Vagina (tissue), 2 donors: ENCODE results near the gene RFX1.

Source experiments
- POLR2A ChIP-seq, 2 donors: fragments of 450-650 bp; IDR thresholded peaks; one replicate each; pipeline ENCODE4 v1.6.1; 2017; ENCODE audit warnings: antibody characterized with exemption in 2 of 2, mild to moderate bottlenecking in 2 of 2, moderate library complexity in 2 of 2
- POLR2AphosphoS5 ChIP-seq, 2 donors: sonication (generic); formaldehyde crosslinking; IDR thresholded peaks; one replicate each; pipeline ENCODE4 v1.9.0; 2017; ENCODE audit warnings: antibody characterized with exemption in 2 of 2, mild to moderate bottlenecking in 2 of 2, low read depth in 1 of 2; ENCODE audit not compliant: insufficient read depth in 1 of 2
- TF ChIP-seq, protein P1 (sequence below), 3 experiments: fragments of 450-650 bp in 2 of 3; fragments of 200-600 bp in 1 of 3; sonication (generic) in 1 of 3; IDR thresholded peaks; one replicate each; pipeline ENCODE4 v1.5.1; 2017 to 2019; ENCODE audit warnings: antibody characterized with exemption in 3 of 3, mild to moderate bottlenecking in 2 of 3, moderate library complexity in 2 of 3

- TF ChIP-seq, protein P1, sequence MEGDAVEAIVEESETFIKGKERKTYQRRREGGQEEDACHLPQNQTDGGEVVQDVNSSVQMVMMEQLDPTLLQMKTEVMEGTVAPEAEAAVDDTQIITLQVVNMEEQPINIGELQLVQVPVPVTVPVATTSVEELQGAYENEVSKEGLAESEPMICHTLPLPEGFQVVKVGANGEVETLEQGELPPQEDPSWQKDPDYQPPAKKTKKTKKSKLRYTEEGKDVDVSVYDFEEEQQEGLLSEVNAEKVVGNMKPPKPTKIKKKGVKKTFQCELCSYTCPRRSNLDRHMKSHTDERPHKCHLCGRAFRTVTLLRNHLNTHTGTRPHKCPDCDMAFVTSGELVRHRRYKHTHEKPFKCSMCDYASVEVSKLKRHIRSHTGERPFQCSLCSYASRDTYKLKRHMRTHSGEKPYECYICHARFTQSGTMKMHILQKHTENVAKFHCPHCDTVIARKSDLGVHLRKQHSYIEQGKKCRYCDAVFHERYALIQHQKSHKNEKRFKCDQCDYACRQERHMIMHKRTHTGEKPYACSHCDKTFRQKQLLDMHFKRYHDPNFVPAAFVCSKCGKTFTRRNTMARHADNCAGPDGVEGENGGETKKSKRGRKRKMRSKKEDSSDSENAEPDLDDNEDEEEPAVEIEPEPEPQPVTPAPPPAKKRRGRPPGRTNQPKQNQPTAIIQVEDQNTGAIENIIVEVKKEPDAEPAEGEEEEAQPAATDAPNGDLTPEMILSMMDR (IDR thresholded peaks at IDR 0.05) = peak in 1 of 3 experiments; percentile 35
- no peak for TF ChIP-seq POLR2A (IDR thresholded peaks at IDR 0.05)
- no peak for TF ChIP-seq POLR2AphosphoS5 (IDR thresholded peaks at IDR 0.05; ENCODE audit: insufficient read depth in 1 of 2, low read depth in 1 of 2)
These were observed 42.5 kb upstream of the RFX1 start for GRCh38 chr19:14048443-14049153.
